NCI-H1105 treated with DMSO at 0.1 percent for 48 hours (cell line): ENCODE data around the gene COL1A2.
A peak's percentile ranks its signal among the peaks of the same experiment; 100 is the strongest.

Source experiments
- DNase-seq: peaks from one replicate; lab custom pipeline; 2025; lab: John Stamatoyannopoulos, UW

Gene COL1A2

DNA sequence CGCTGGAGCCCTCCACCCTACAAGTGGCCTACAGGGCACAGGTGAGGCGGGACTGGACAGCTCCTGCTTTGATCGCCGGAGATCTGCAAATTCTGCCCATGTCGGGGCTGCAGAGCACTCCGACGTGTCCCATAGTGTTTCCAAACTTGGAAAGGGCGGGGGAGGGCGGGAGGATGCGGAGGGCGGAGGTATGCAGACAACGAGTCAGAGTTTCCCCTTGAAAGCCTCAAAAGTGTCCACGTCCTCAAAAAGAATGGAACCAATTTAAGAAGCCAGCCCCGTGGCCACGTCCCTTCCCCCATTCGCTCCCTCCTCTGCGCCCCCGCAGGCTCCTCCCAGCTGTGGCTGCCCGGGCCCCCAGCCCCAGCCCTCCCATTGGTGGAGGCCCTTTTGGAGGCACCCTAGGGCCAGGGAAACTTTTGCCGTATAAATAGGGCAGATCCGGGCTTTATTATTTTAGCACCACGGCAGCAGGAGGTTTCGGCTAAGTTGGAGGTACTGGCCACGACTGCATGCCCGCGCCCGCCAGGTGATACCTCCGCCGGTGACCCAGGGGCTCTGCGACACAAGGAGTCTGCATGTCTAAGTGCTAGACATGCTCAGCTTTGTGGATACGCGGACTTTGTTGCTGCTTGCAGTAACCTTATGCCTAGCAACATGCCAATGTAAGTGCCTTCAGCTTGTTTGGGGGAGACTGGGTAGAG is at the start of gene COL1A2:
Gene COL1A2 (plus strand): TSS at position 459 of the 704 bp plus-strand sequence. CDS start 137 bp downstream, at position 596.
- no peak for DNase-seq

- DNase-seq, result no peak
These were observed 48.8 kb upstream of the COL1A2 start for GRCh38 chr7:94345907-94346306.

DNA sequence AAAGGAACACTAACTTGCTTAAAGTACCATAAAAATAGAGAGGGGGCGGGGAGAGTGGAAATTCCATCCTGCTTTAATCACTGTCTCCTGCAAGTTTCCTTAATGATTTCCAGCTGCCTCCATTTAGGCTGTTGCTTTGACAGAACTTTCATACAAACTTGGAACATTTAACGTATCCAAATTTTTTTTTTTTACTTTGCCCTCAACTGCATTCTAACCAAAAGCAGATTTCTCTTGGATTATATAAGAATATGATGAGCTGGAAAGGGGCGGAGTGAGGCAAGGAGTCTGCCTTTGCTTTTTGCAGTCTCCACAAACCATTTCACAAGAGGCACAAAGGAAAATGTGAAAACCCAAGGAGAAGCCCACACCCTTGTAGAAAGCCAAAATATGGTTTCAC is 46.6 kb upstream of the COL1A2 start:
- DNase-seq, result no peak

- DNase-seq, result no peak
These were observed 44.0 kb upstream of the COL1A2 start for GRCh38 chr7:94350734-94351133.

GRCh38 chr7:94351703-94352102 is 43.0 kb upstream of the COL1A2 start:
- no peak for DNase-seq

DNA sequence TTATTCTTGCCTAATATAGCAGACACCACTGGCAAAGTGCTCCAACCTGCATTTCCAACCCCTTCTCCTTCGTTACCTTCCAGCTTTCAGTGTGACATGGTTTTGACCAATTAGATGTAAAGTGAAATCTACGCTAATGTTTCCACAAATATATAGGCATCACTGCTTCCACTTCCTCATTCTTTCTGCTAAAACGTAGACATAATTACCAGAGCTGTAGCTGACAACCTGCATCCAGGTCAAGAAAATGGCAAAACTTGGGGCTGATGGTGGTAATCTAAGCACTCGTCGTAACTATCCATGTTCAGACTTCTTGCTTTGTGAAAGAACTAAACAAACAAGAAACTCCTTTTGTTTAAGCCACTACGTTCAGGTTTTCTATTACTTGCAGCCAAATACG is 41.8 kb upstream of the COL1A2 start:
- DNase-seq, result no peak

DNA sequence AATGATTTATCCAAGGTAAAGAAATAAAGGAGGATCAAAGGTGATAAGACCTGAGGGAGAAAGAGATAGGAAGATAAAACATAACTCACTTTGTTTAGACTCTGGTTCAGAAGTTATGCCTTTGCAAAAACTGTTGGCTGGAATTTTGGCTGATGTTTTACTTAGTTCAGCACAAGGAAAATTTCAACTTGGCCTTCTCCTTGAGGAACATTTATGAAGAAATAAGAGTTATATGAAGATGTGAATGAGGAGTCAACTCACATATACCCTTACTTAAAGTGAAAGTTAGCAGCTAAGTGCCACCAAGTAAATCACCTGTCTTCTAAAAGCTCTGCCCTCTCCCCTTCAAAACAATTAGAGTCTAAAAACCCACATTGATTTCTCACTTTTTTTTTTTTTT is 39.7 kb upstream of the COL1A2 start:
- DNase-seq, result no peak

- DNase-seq, result no peak
These were observed 39.2 kb upstream of the COL1A2 start for GRCh38 chr7:94355454-94355853.

DNA sequence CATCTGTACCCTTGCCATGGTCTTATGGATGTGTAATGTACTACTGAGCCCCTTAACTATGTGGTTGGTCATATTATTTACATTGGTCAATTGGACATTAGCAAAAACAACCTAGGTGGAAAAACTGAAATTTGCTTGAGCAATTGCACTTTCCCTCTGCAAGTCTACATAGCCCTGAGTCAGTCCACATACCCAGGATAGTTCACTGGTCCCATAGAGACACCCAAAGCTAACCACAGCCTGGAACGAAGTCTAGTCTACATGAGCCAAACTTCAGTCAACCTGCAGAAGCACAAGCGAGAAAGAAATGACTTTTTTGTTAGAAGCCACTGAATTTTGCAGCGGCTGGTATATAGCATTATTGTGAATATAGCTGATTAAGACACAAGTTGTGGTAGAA is 37.6 kb upstream of the COL1A2 start:
- DNase-seq, result no peak

- no peak for DNase-seq
These were observed 33.8 kb upstream of the COL1A2 start for GRCh38 chr7:94360926-94361325.

GRCh38 chr7:94362276-94362675 is 32.4 kb upstream of the COL1A2 start:
- DNase-seq, result no peak

- DNase-seq, result no peak
These were observed 29.9 kb upstream of the COL1A2 start for GRCh38 chr7:94364816-94365215.

GRCh38 chr7:94366163-94366562 is 28.5 kb upstream of the COL1A2 start:
- DNase-seq, result no peak

GRCh38 chr7:94366832-94367231 is 27.9 kb upstream of the COL1A2 start:
- no peak for DNase-seq

GRCh38 chr7:94367949-94368348 is 26.7 kb upstream of the COL1A2 start:
- DNase-seq, result no peak

DNA sequence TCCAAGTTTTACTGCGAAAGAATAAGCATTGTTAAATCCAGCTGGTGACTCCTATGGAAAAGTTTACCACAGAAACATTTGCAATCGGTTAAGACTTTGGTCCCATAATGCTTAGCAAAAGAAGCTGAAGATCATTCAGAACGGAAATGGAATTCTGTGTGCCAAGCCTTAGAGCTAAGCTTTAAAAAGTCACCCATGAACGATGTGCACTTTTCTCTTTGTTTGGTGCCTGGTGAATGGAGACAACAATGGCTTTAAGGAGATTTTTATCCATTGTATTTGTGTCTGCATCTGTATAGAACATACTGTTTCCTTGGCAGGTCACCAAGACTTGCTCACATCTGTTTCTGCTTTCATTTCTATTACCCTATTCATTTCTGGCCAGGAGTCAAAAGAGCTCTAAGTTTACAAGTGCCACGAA is 26.3 kb upstream of the COL1A2 start:
- DNase-seq, result peak; percentile 83

DNA sequence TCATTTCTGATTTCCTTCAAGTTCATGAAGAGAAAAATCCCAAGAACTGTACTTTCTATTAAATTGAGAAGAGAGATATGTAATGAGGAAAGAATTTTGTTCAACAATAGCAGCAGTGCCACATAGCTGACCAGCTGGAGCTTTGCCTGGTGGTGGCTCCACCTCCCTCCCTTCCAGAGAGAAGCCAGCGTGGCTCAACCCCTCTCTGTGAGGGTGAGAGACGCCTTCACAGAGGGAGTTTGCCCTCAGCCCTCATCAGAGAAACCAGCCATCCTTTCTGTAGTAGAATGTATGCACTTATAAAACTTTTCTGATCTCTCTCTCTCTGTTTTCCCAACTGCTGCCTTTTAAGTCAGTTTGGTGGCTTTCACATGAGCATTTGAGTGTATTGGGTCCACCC is 20.5 kb upstream of the COL1A2 start:
- DNase-seq, result no peak

DNA sequence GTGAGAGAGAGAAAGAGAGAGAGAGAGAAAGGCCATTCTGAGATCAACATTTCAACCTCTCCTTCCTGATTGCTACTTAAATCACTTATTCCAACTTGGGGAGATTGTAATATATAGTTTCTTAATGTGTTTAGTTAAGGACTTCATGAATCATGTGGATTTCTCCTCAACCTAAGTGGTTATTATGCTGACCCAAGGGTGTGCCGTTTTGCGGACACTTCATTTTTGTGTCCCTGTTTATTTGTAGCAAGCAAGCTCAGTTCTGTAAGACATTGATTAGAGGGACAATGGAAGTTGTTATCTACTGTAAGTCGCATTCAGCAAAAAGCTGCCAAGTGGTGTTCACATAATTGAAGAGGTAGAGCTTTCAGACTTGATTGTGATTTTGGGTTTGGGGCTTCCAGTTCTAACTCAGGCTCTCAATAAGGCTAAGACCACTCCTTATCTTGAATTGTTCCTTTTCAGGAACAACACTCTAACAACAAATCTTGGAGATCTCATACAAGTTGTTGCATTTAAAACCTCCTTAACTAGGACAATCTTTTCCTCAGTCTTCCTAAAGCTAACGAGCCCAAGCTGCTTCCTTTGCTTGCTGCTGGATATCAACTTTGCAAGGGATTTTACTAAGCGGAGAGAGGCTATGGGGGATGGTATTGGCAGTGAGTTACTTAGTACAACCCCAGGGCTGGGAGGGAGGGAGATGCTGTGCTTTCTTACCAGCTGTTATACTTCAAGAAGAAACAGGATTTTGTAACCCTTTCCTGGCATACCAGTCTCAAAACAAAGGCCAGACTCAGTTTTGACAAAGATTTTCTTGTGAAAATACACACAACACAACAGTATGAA is 19.8 kb upstream of the COL1A2 start:
- DNase-seq, result no peak

GRCh38 chr7:94375691-94376090 is 19.0 kb upstream of the COL1A2 start:
- DNase-seq, result no peak

GRCh38 chr7:94376281-94376680 is 18.4 kb upstream of the COL1A2 start:
- DNase-seq, result no peak

DNA sequence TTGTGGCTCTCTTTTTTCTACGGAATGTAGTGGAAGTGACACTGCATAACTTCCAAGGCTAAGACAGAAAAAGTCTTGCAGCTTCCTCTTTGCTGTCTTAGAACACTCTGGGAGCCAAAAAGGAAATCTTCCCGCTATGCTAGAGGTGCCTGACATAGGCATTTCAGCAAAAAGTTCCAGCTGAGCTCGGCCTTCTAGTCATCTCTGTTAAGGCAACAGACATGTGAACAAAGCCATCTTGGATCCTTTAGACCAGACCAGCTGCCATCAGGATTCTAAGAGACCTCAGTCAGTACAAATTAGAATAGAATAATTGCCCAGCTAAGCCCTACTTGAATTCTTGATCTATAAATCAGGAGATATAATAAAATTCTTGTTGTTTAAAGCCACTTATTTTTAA is 16.3 kb upstream of the COL1A2 start:
- DNase-seq, result no peak

- DNase-seq, result no peak
These were observed 14.4 kb upstream of the COL1A2 start for GRCh38 chr7:94380264-94380663.

- no peak for DNase-seq
These were observed 12.6 kb upstream of the COL1A2 start for GRCh38 chr7:94382132-94382531.
